Dendritic cell treated with granulocyte-macrophage colony-stimulating factor and Interleukin-4, amounts not matched to agents 40 ng/mL and 50 ng/mL, for 4 days (primary cell): Measurements from ENCODE around the gene IGF2R.

ENCODE experiments used
- H3K27ac Mint-ChIP-seq: one replicate; pipeline ENCODE4 v1.8.0; 2022; ENCODE audit warnings: mild to moderate bottlenecking, mixed read lengths
- H3K27me3 Mint-ChIP-seq: one replicate; pipeline ENCODE4 v1.8.0; 2022; ENCODE audit warnings: mild to moderate bottlenecking, mixed read lengths
- H3K36me3 Mint-ChIP-seq: one replicate; pipeline ENCODE4 v1.8.0; 2022; ENCODE audit warnings: low read depth, mixed read lengths
- H3K4me1 Mint-ChIP-seq: one replicate; pipeline ENCODE4 v1.8.0; 2022; ENCODE audit warnings: low read depth, mixed read lengths
- H3K4me3 Mint-ChIP-seq: one replicate; pipeline ENCODE4 v1.8.0; 2022; ENCODE audit warnings: mild to moderate bottlenecking, moderate library complexity, mixed read lengths
- H3K9me3 Mint-ChIP-seq: one replicate; pipeline ENCODE4 v1.8.0; 2022; ENCODE audit warnings: mixed read lengths
- intact Hi-C: fragments of 100-400 bp; cut with micrococcal nuclease; formaldehyde crosslinking; loops from one replicate; pipeline ENCODE4 v1.15.0; 2022

IGF2R gene

GRCh38 chr6:160054913-160055312 lies 86.0 kb downstream of the IGF2R start:
- H3K27me3 Mint-ChIP-seq, result no peaks in the 10 kb centered on the region
- no peaks in the 10 kb centered on the region for H3K9me3 Mint-ChIP-seq
- no peak overlapping the region for H3K27ac Mint-ChIP-seq
- no peak overlapping the region for H3K4me3 Mint-ChIP-seq
- intact Hi-C loops, result no loop called here
- no peaks in the 10 kb centered on the region for H3K4me1 Mint-ChIP-seq
- peaks cover 98% of the 10 kb centered on the region for H3K36me3 Mint-ChIP-seq

- H3K4me1 Mint-ChIP-seq, result no peaks in the 10 kb centered on the region
- H3K9me3 Mint-ChIP-seq, result no peaks in the 10 kb centered on the region
- no peak overlapping the region for H3K4me3 Mint-ChIP-seq
- intact Hi-C loops, result no loop called here
- no peak overlapping the region for H3K27ac Mint-ChIP-seq
- H3K36me3 Mint-ChIP-seq, result peaks cover 98% of the 10 kb centered on the region
- no peaks in the 10 kb centered on the region for H3K27me3 Mint-ChIP-seq
Observed at GRCh38 chr6:160055378-160055777, 86.5 kb downstream of the IGF2R start.

- no peaks in the 10 kb centered on the region for H3K4me1 Mint-ChIP-seq
- no peaks in the 10 kb centered on the region for H3K27me3 Mint-ChIP-seq
- H3K27ac Mint-ChIP-seq, result no peak overlapping the region
- no peaks in the 10 kb centered on the region for H3K9me3 Mint-ChIP-seq
- intact Hi-C loops, result no loop called here
- peaks cover 98% of the 10 kb centered on the region for H3K36me3 Mint-ChIP-seq
- H3K4me3 Mint-ChIP-seq, result no peak overlapping the region
Observed at GRCh38 chr6:160055813-160056212, 86.9 kb downstream of the IGF2R start.

GRCh38 chr6:160057080-160057479 lies 88.2 kb downstream of the IGF2R start:
- no peaks in the 10 kb centered on the region for H3K9me3 Mint-ChIP-seq
- no peaks in the 10 kb centered on the region for H3K27me3 Mint-ChIP-seq
- peaks cover 98% of the 10 kb centered on the region for H3K36me3 Mint-ChIP-seq
- H3K27ac Mint-ChIP-seq, result no peak overlapping the region
- no peaks in the 10 kb centered on the region for H3K4me1 Mint-ChIP-seq
- H3K4me3 Mint-ChIP-seq, result no peak overlapping the region
- intact Hi-C loops, result no loop called here

GRCh38 chr6:160058603-160059215 lies 89.8 kb downstream of the IGF2R start:
- Mint-ChIP-seq H3K9me3 (no peaks in the 10 kb centered on the region), H3K4me1 (no peaks in the 10 kb centered on the region), H3K27me3 (no peaks in the 10 kb centered on the region), H3K36me3 (peaks cover 98% of the 10 kb centered on the region), H3K27ac (no peak overlapping the region), H3K4me3 (no peak overlapping the region)
- intact Hi-C loops, result no loop called here

- Mint-ChIP-seq H3K9me3 (no peaks in the 10 kb centered on the region), H3K4me1 (no peaks in the 10 kb centered on the region), H3K36me3 (peaks cover 98% of the 10 kb centered on the region), H3K27ac (no peak overlapping the region), H3K4me3 (no peak overlapping the region), H3K27me3 (no peaks in the 10 kb centered on the region)
- intact Hi-C loops, result no loop called here
Observed at GRCh38 chr6:160060221-160060620, 91.3 kb downstream of the IGF2R start.

- Mint-ChIP-seq H3K27ac (no peak overlapping the region), H3K4me1 (no peaks in the 10 kb centered on the region), H3K4me3 (no peak overlapping the region), H3K27me3 (no peaks in the 10 kb centered on the region), H3K36me3 (peaks cover 98% of the 10 kb centered on the region), H3K9me3 (no peaks in the 10 kb centered on the region)
- intact Hi-C loops, result no loop called here
Observed at GRCh38 chr6:160060920-160061447, 92.1 kb downstream of the IGF2R start.

GRCh38 chr6:160063771-160064413 lies 95.0 kb downstream of the IGF2R start:
- no peaks in the 10 kb centered on the region for H3K4me1 Mint-ChIP-seq
- H3K9me3 Mint-ChIP-seq, result no peaks in the 10 kb centered on the region
- H3K27me3 Mint-ChIP-seq, result no peaks in the 10 kb centered on the region
- intact Hi-C loops, result no loop called here
- H3K4me3 Mint-ChIP-seq, result no peak overlapping the region
- no peak overlapping the region for H3K27ac Mint-ChIP-seq
- H3K36me3 Mint-ChIP-seq, result peaks cover 100% of the 10 kb centered on the region

- Mint-ChIP-seq H3K27ac (no peak overlapping the region), H3K4me3 (no peak overlapping the region), H3K9me3 (no peaks in the 10 kb centered on the region), H3K36me3 (peaks cover 100% of the 10 kb centered on the region), H3K27me3 (no peaks in the 10 kb centered on the region), H3K4me1 (no peaks in the 10 kb centered on the region)
- intact Hi-C loops, result no loop called here
Observed at GRCh38 chr6:160065200-160065599, 96.3 kb downstream of the IGF2R start.

- H3K27me3 Mint-ChIP-seq, result no peaks in the 10 kb centered on the region
- H3K36me3 Mint-ChIP-seq, result peaks cover 100% of the 10 kb centered on the region
- no peaks in the 10 kb centered on the region for H3K4me1 Mint-ChIP-seq
- intact Hi-C loops, result no loop called here
- H3K4me3 Mint-ChIP-seq, result no peak overlapping the region
- no peaks in the 10 kb centered on the region for H3K9me3 Mint-ChIP-seq
- H3K27ac Mint-ChIP-seq, result no peak overlapping the region
Observed at GRCh38 chr6:160067564-160067963, 98.7 kb downstream of the IGF2R start.

- Mint-ChIP-seq H3K9me3 (no peaks in the 10 kb centered on the region), H3K4me3 (no peak overlapping the region), H3K36me3 (peaks cover 100% of the 10 kb centered on the region), H3K4me1 (no peaks in the 10 kb centered on the region), H3K27ac (no peak overlapping the region), H3K27me3 (no peaks in the 10 kb centered on the region)
- intact Hi-C loops, result no loop called here
Observed at GRCh38 chr6:160068346-160068745, 99.5 kb downstream of the IGF2R start.

GRCh38 chr6:160069050-160069454 lies 100.2 kb downstream of the IGF2R start:
- no peaks in the 10 kb centered on the region for H3K4me1 Mint-ChIP-seq
- H3K36me3 Mint-ChIP-seq, result peaks cover 100% of the 10 kb centered on the region
- intact Hi-C loops, result no loop called here
- no peak overlapping the region for H3K4me3 Mint-ChIP-seq
- no peaks in the 10 kb centered on the region for H3K27me3 Mint-ChIP-seq
- no peaks in the 10 kb centered on the region for H3K9me3 Mint-ChIP-seq
- no peak overlapping the region for H3K27ac Mint-ChIP-seq

- Mint-ChIP-seq H3K4me1 (no peaks in the 10 kb centered on the region), H3K27me3 (no peaks in the 10 kb centered on the region), H3K4me3 (no peak overlapping the region), H3K36me3 (peaks cover 100% of the 10 kb centered on the region), H3K9me3 (no peaks in the 10 kb centered on the region), H3K27ac (no peak overlapping the region)
- intact Hi-C loops, result no loop called here
Observed at GRCh38 chr6:160069459-160069858, 100.6 kb downstream of the IGF2R start.

GRCh38 chr6:160070427-160070826 lies 101.5 kb downstream of the IGF2R start:
- intact Hi-C loops, result no loop called here
- Mint-ChIP-seq H3K4me1 (no peaks in the 10 kb centered on the region), H3K9me3 (no peaks in the 10 kb centered on the region), H3K27ac (no peak overlapping the region), H3K36me3 (peaks cover 100% of the 10 kb centered on the region), H3K27me3 (no peaks in the 10 kb centered on the region), H3K4me3 (no peak overlapping the region)

- Mint-ChIP-seq H3K4me3 (no peak overlapping the region), H3K27ac (no peak overlapping the region), H3K36me3 (peaks cover 100% of the 10 kb centered on the region), H3K9me3 (no peaks in the 10 kb centered on the region), H3K4me1 (no peaks in the 10 kb centered on the region), H3K27me3 (no peaks in the 10 kb centered on the region)
- intact Hi-C loops, result no loop called here
Observed at GRCh38 chr6:160070831-160071230, 101.9 kb downstream of the IGF2R start.
